Right ventricle myocardium superior (tissue), 1 donor: ENCODE measurements around the gene ALLC. TPM values are rescaled to one million over a fixed set of nuclear protein-coding genes. Genes with fewer than 3 reads are reported as not detected.

Source experiments
- total RNA-seq: library from RNA; stranded (reverse); fragmentation: NEBNext Ultra II Directional; extraction: Animal tissue kit (Norgen Biotek cat#: 25700); gene quantifications from one replicate; pipeline ENCODE4 v1.2.1, GENCODE V29; 2021
- donor health status: DM: no; HTN: yes; CAD: no; lungs with severe emphysema.

ALLC gene
- total RNA-seq, 1 donor from 2014 or later, result not detected

Other genes with a start within 250 kb of the ALLC start
- 141 TPM for gene ADI1, start 138.7 kb upstream of the ALLC start, total RNA-seq
- gene RNASEH1, start 99.9 kb upstream of the ALLC start, total RNA-seq, result 20.8 TPM
- 570 TPM for gene RPS7, start 82.9 kb upstream of the ALLC start, total RNA-seq
- gene COLEC11, start 63.1 kb upstream of the ALLC start, total RNA-seq, result 2.9 TPM
- gene DCDC2C, start 45.4 kb downstream of the ALLC start, total RNA-seq, result not detected